ENCODE measurements around the gene MVK. TPM values are rescaled to one million over a fixed set of nuclear protein-coding genes. Genes with fewer than 3 reads are reported as not detected.
A peak's percentile ranks its signal among the peaks of the same experiment; 100 is the strongest.

The MVK gene
- polyA plus RNA-seq, 3 donors, result 1.1 to 3.8 (median 1.6) TPM

DNA sequence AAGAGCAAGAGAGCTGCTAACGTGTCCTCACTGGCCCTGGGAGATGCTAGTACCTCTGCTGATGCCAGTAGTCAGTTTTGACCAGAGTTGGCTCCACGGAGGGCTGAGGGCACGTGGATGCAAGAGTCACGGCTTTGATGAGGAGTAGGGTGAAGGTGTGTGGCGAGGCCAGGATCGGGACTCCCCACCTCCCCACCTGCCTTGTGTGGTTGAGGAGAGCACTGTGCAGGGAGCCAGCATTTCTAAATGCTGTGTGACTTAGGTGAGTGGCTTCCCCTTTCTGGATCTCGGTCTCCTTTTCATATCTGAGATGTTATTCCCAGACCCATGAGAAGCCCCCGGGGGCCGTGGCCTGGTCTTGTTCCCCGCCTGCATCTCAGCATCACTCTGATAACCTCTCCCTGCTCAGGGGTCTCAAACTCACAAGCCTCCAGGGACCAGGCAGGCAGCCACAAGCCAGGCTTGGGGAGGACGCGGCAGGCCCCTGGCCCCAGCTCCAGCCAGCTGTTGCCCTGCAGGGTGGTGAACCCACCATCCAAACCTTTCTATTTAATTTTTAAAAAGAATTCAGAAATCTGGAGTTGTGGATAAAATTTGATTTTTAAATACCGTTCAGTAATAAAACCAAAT, 32.1 kb downstream of the MVK start:
- no peak overlapping the region for H3K4me3 ChIP-seq (replicated peaks in 1 of 3; ENCODE audit: low read depth in 2 of 3, low read length in 3 of 3)
- peaks cover 0 to 16% of the 10 kb centered on the region in 2 donors for H3K27me3 ChIP-seq (ENCODE audit: control insufficient read depth in 2 of 2, insufficient read depth in 2 of 2, low read length in 2 of 2)
- H3K4me1 ChIP-seq (ENCODE audit: control insufficient read depth in 1 of 2, insufficient read depth in 2 of 2, low read length in 2 of 2), result no peaks in the 10 kb centered on the region
- DNase-seq, result no peak
- no peaks in the 10 kb centered on the region for H3K36me3 ChIP-seq (replicated peaks in 1 of 2; ENCODE audit: control insufficient read depth in 1 of 2, insufficient read depth in 2 of 2, low read length in 2 of 2)
- no peaks in the 10 kb centered on the region for H3K36me3 Mint-ChIP-seq
- TF ChIP-seq, protein P1, sequence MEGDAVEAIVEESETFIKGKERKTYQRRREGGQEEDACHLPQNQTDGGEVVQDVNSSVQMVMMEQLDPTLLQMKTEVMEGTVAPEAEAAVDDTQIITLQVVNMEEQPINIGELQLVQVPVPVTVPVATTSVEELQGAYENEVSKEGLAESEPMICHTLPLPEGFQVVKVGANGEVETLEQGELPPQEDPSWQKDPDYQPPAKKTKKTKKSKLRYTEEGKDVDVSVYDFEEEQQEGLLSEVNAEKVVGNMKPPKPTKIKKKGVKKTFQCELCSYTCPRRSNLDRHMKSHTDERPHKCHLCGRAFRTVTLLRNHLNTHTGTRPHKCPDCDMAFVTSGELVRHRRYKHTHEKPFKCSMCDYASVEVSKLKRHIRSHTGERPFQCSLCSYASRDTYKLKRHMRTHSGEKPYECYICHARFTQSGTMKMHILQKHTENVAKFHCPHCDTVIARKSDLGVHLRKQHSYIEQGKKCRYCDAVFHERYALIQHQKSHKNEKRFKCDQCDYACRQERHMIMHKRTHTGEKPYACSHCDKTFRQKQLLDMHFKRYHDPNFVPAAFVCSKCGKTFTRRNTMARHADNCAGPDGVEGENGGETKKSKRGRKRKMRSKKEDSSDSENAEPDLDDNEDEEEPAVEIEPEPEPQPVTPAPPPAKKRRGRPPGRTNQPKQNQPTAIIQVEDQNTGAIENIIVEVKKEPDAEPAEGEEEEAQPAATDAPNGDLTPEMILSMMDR (IDR thresholded peaks at IDR 0.05), result no peak
- intact Hi-C loops (cut with micrococcal nuclease), result no loop called here
- no peak overlapping the region for H3K4me2 ChIP-seq (replicated peaks; ENCODE audit: extremely low read depth, low read length, poor library complexity, severe bottlenecking)
- no peak overlapping the region for H2AFZ ChIP-seq (ENCODE audit: insufficient read depth, low read depth, low read length, poor library complexity, severe bottlenecking)
- H3K9me3 Mint-ChIP-seq, result peaks cover 0 to 2% (median 0%) of the 10 kb centered on the region in 7 donors
- peaks cover 17 to 32% (median 28%) of the 10 kb centered on the region in 3 donors for H3K27me3 Mint-ChIP-seq (ENCODE audit: low read depth in 3 of 3)
- H3K9me3 ChIP-seq (replicated peaks in 1 of 2; ENCODE audit: control insufficient read depth in 1 of 2, insufficient read depth in 1 of 2, low read length in 2 of 2), result no peaks in the 10 kb centered on the region
- WGBS (ENCODE audit: insufficient coverage), result 96% methylated on average over 4 of the region's 13 CpGs
- H3K4me3 Mint-ChIP-seq, result no peak overlapping the region
- no peaks in the 10 kb centered on the region for H4K20me1 ChIP-seq (ENCODE audit: insufficient read depth, low read length)
- H3K79me2 ChIP-seq (ENCODE audit: insufficient read depth, low read length), result no peaks in the 10 kb centered on the region
- no peak overlapping the region for H3K27ac ChIP-seq (ENCODE audit: low read depth in 1 of 2, low read length in 2 of 2)
- H3K4me1 Mint-ChIP-seq, result no peaks in the 10 kb centered on the region
- no peak overlapping the region for H3K27ac Mint-ChIP-seq
- H3K9ac ChIP-seq (ENCODE audit: insufficient read depth, low read length, poor library complexity, severe bottlenecking), result no peak overlapping the region

DNA sequence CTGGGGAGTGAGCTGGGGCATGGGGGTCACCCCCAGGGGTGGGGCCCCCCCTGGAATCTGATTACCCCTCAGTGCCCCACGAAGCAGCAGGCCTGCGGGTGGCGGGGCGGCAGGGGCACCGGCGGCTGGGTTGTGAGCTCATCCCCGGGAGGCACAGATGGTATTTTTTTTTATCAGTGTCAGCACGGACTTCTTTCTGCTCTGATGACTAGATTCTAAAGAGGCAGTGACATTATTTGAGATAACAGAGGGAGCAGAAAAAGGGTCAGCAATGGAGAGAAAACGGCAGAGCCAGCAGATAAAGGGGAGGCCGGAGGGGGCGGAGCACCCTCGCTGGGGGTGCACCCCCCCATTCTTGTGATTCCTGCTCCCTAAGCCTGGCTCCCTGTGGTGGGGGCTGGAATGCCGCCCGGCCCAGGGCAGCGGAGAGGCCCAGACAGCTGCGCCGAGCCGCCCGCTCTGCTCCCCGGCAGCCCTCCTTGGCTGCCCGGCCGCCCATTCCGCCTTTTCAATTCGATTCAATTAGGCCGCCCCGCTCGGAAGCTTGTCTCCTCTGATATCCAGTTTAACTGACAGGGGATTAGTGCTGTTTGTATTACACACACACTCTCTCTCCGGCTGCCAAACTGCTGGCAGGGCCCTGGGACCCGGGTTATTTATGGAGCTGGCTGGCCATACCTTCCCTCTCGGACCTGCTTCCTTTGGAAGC, 32.9 kb downstream of the MVK start:
- intact Hi-C loops (cut with micrococcal nuclease), result no loop called here
- peaks cover 0 to 16% of the 10 kb centered on the region in 2 donors for H3K27me3 ChIP-seq (ENCODE audit: control insufficient read depth in 2 of 2, insufficient read depth in 2 of 2, low read length in 2 of 2)
- H3K27me3 Mint-ChIP-seq (ENCODE audit: low read depth in 3 of 3), result peaks cover 17 to 32% (median 32%) of the 10 kb centered on the region in 3 donors
- H3K36me3 Mint-ChIP-seq, result no peaks in the 10 kb centered on the region
- H3K4me3 Mint-ChIP-seq, result peak overlapping the region in 1 of 2 donors; percentile 36
- no peak overlapping the region for H3K4me3 ChIP-seq (replicated peaks in 1 of 3; ENCODE audit: low read depth in 2 of 3, low read length in 3 of 3)
- no peak for DNase-seq
- H3K9me3 ChIP-seq (replicated peaks in 1 of 2; ENCODE audit: control insufficient read depth in 1 of 2, insufficient read depth in 1 of 2, low read length in 2 of 2), result no peaks in the 10 kb centered on the region
- H3K4me2 ChIP-seq (replicated peaks; ENCODE audit: extremely low read depth, low read length, poor library complexity, severe bottlenecking), result no peak overlapping the region
- H3K9ac ChIP-seq (ENCODE audit: insufficient read depth, low read length, poor library complexity, severe bottlenecking), result no peak overlapping the region
- H2AFZ ChIP-seq (ENCODE audit: insufficient read depth, low read depth, low read length, poor library complexity, severe bottlenecking), result no peak overlapping the region
- H3K79me2 ChIP-seq (ENCODE audit: insufficient read depth, low read length), result no peaks in the 10 kb centered on the region
- H3K4me1 ChIP-seq (ENCODE audit: control insufficient read depth in 1 of 2, insufficient read depth in 2 of 2, low read length in 2 of 2), result no peaks in the 10 kb centered on the region
- WGBS (ENCODE audit: insufficient coverage), result 33% methylated on average over 14 of the region's 30 CpGs
- TF ChIP-seq, protein P1 (IDR thresholded peaks at IDR 0.05), result no peak
- no peaks in the 10 kb centered on the region for H3K36me3 ChIP-seq (replicated peaks in 1 of 2; ENCODE audit: control insufficient read depth in 1 of 2, insufficient read depth in 2 of 2, low read length in 2 of 2)
- no peaks in the 10 kb centered on the region for H4K20me1 ChIP-seq (ENCODE audit: insufficient read depth, low read length)
- no peak overlapping the region for H3K27ac ChIP-seq (ENCODE audit: low read depth in 1 of 2, low read length in 2 of 2)
- no peaks in the 10 kb centered on the region for H3K4me1 Mint-ChIP-seq
- H3K27ac Mint-ChIP-seq, result no peak overlapping the region
- H3K9me3 Mint-ChIP-seq, result peaks cover 0 to 4% (median 0%) of the 10 kb centered on the region in 7 donors

Data from CD14-positive monocyte (primary cell).